Ascending aorta (tissue), 2 donors: ENCODE results near the gene GMCL2. TPM values are rescaled to one million over a fixed set of nuclear protein-coding genes. Genes with fewer than 3 reads are reported as not detected.

Experiments used
- DNase-seq, 2 donors: peaks; one replicate each; pipeline ENCODE4 v3.0.0-alpha.2; 2019; ENCODE audit warnings: low spot score in 2 of 2
- H3K27ac ChIP-seq, 2 donors: fragments of 200-600 bp; sonication (generic); one replicate each; pipeline ENCODE4 v1.5.1; 2016 to 2017; ENCODE audit warnings: mild to moderate bottlenecking in 1 of 2
- H3K27me3 ChIP-seq: fragments of 200-600 bp; sonication (generic); one replicate; pipeline ENCODE4 v1.5.1; 2017
- H3K36me3 ChIP-seq, 2 donors: fragments of 200-600 bp; sonication (generic); one replicate each; pipeline ENCODE4 v1.5.1; 2016
- H3K4me1 ChIP-seq, 2 donors: fragments of 200-600 bp; sonication (generic); one replicate each; pipeline ENCODE4 v1.5.1; 2016 to 2017; ENCODE audit warnings: mild to moderate bottlenecking in 1 of 2
- H3K4me3 ChIP-seq, 2 donors: fragments of 200-600 bp; sonication (generic); one replicate each; pipeline ENCODE4 v1.5.1; 2016 to 2017; ENCODE audit warnings: mild to moderate bottlenecking in 1 of 2
- H3K9me3 ChIP-seq, 2 donors: fragments of 200-600 bp; sonication (generic); one replicate each; pipeline ENCODE4 v1.5.1; 2016
- CTCF ChIP-seq, 3 experiments: fragments of 200-600 bp in 2 of 3; fragments of 450-650 bp in 1 of 3; sonication (generic) in 2 of 3; IDR thresholded peaks; one replicate each; pipeline ENCODE4 v1.5.1; 2016 to 2019; ENCODE audit warnings: antibody characterized with exemption in 3 of 3, mild to moderate bottlenecking in 1 of 3, moderate library complexity in 1 of 3
- intact Hi-C: fragments of 100-400 bp; cut with DNase I; formaldehyde crosslinking; loops from one replicate; pipeline ENCODE4 v1.15.1; 2023
- total RNA-seq: library from RNA; depleted of rRNA; stranded (reverse); fragments of >200 nt; gene quantifications from one replicate; pipeline ENCODE4 v1.1.0, GENCODE V29; 2016

GMCL2 gene
- total RNA-seq, 1 donor from 2014 or later, result not detected

GRCh38 chr5:178149199-178149932, 37.8 kb downstream of the GMCL2 start:
- no peak for DNase-seq
- intact Hi-C loops, result no loop called here

DNA sequence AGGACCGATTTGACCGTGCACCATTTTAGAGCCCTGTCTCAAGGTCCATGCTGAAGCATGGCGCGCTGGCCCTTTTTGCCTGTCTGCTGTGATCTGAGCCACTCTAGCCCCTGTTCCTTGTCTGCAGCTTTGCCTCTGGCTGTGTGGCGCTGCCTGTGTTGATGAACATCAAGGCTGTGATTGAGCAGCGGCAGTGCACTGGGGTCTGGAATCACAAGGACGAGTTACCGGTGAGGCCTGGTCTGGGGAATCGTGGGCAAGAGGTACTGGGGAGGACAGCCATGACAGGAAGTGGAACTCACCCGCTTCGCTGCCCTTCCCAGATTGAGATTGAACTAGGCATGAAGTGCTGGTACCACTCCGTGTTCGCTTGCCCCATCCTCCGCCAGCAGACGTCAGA, 39.8 kb downstream of the GMCL2 start:
- Histone ChIP-seq H3K36me3 (peaks cover 58 to 92% of the 10 kb centered on the region in 2 donors), H3K27me3 (no peaks in the 10 kb centered on the region), H3K4me3 (no peak overlapping the region), H3K27ac (no peak overlapping the region), H3K9me3 (no peaks in the 10 kb centered on the region), H3K4me1 (peaks cover 0 to 2% of the 10 kb centered on the region in 2 donors)
- no peak for TF ChIP-seq CTCF (IDR thresholded peaks at IDR 0.05)
- DNase-seq, result no peak
- intact Hi-C loops, result no loop called here

More at GRCh38 chr5:178149199-178149932, 37.8 kb downstream of the GMCL2 start:
- Histone ChIP-seq H3K27me3 (no peaks in the 10 kb centered on the region), H3K4me1 (peaks cover 7 to 13% of the 10 kb centered on the region in 2 donors), H3K4me3 (no peak overlapping the region), H3K9me3 (no peaks in the 10 kb centered on the region), H3K27ac (no peak overlapping the region), H3K36me3 (peaks cover 40 to 72% of the 10 kb centered on the region in 2 donors)
- no peak for TF ChIP-seq CTCF (IDR thresholded peaks at IDR 0.05)

DNA sequence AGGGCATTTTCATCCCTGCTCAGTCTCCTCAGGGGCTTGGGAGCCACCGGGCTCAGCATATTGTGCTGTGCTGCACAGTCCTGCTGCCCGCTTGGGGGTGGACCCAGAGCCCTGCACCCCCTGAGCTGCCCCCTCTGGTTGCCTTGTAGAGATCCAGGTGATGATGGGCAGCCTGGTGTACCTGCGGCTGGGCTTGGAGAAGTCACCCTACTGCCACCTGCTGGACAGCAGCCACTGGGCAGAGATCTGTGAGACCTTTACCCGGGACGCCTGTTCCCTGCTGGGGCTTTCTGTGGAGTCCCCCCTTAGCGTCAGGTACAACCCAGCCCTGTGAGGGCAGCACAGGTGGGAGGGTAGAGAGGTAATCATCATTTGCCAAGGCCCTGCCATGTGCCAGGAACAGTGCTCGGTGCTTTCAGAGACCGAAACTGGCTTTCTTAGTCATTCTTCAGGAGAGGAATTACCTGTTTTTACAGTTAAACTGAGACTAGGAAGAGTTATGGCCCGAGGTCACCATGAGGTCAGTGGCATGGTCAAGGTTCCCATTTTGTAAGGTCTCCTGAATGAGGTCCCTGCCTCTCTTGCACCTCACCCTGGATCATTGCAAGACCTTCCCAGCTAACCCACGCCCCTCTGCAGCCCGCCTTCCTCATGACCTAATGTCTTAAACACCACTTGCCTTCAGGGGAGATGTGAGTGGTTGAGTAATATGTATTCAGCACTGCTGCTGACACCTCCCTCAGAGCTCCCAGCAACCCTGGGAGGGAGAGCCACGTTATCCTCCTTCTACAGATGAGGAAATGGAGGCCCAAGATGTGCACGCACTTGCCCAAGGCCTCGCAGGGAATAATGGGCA, 41.0 kb downstream of the GMCL2 start:
- intact Hi-C loops, result no loop called here

DNA sequence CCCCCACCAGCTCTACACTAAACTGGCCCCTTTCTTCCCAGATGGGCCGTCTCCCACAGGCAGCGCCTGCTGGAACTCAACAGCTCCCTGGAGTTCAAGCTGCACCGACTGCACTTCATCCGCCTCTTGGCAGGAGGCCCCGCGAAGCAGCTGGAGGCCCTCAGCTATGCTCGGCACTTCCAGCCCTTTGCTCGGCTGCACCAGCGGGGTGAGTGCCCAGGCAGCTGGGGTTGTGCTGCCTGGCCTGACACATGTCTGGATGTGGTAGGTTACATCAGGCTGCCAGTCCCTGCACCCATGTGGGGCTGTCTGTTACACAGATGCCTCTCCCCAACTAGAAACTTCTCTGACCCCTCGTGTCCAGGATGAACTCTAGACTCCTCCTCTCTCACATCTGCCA, 43.3 kb downstream of the GMCL2 start:
- DNase-seq, result no peak
- no peaks in the 10 kb centered on the region for H3K4me1 ChIP-seq
- H3K36me3 ChIP-seq, result peaks cover 64 to 76% of the 10 kb centered on the region in 2 donors
- intact Hi-C loops, result no loop called here
- H3K9me3 ChIP-seq, result no peaks in the 10 kb centered on the region
- TF ChIP-seq CTCF (IDR thresholded peaks at IDR 0.05), result no peak
- H3K27ac ChIP-seq, result no peak overlapping the region
- H3K27me3 ChIP-seq, result no peaks in the 10 kb centered on the region
- no peak overlapping the region for H3K4me3 ChIP-seq

More for the DNA sequence above, 41.0 kb downstream of the GMCL2 start:
- Histone ChIP-seq H3K36me3 (peaks cover 64 to 95% of the 10 kb centered on the region in 2 donors), H3K4me1 (no peaks in the 10 kb centered on the region), H3K4me3 (no peak overlapping the region), H3K9me3 (no peaks in the 10 kb centered on the region), H3K27ac (no peak overlapping the region), H3K27me3 (no peaks in the 10 kb centered on the region)
- peak in 2 of 3 experiments; percentile 40 to 47 for TF ChIP-seq CTCF (IDR thresholded peaks at IDR 0.05)
- DNase-seq, result no peak

DNA sequence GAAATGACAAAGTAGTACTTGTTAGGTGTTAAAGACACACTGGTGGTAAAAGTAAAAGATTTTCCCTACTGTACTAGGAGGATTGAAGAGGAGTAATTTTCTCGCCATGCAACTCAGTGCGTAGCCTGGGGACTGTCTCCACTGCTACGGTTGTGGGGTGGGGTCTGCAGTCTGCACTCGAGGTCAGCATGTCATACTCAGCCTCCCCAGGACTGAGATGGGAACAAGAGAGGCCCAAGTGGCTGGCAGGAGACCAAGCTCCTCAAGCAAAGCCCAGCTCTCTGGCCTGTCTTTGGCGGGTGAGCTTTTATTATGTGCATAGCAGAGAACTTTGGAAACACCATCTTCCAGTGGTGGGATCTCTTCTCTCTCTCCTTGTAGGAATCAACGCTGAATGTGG, 43.9 kb downstream of the GMCL2 start:
- Histone ChIP-seq H3K4me1 (no peaks in the 10 kb centered on the region), H3K27ac (no peak overlapping the region), H3K36me3 (peaks cover 58 to 70% of the 10 kb centered on the region in 2 donors), H3K27me3 (no peaks in the 10 kb centered on the region), H3K9me3 (no peaks in the 10 kb centered on the region), H3K4me3 (no peak overlapping the region)
- TF ChIP-seq CTCF (IDR thresholded peaks at IDR 0.05), result no peak
- no peak for DNase-seq
- intact Hi-C loops, result no loop called here
